ENCODE measurements around the gene RIPK1.
"Not testable (repeated sequence)": the region's sequence is repeated elsewhere in the genome, so short reads cannot be mapped to it uniquely, and the experiment has no call there.

Gene RIPK1

GRCh38 chr6:3068329-3069214, at the start of gene RIPK1:
TSS of gene RIPK1 (plus strand) at chr6:3068494. CDS start at chr6:3076824, 8,330 bp downstream.
- peak; percentile 70 for DNase-seq

GRCh38 chr6:3019065-3019464, 49.2 kb upstream of the RIPK1 start:
- no peak for DNase-seq

GRCh38 chr6:3019749-3020320, 48.5 kb upstream of the RIPK1 start:
- no peak for DNase-seq

GRCh38 chr6:3020976-3021598, 47.2 kb upstream of the RIPK1 start:
- DNase-seq, result not testable (repeated sequence)

GRCh38 chr6:3022765-3023662, 45.3 kb upstream of the RIPK1 start:
- peak; percentile 14 for DNase-seq

GRCh38 chr6:3023663-3024483, 44.4 kb upstream of the RIPK1 start:
- DNase-seq, result peak; percentile 85

GRCh38 chr6:3026791-3027626, 41.3 kb upstream of the RIPK1 start:
- DNase-seq, result no peak

GRCh38 chr6:3028156-3028555, 40.1 kb upstream of the RIPK1 start:
- not testable (repeated sequence) for DNase-seq

GRCh38 chr6:3031857-3032640, 36.2 kb upstream of the RIPK1 start:
- peak; percentile 38 for DNase-seq

GRCh38 chr6:3032986-3033385, 35.3 kb upstream of the RIPK1 start:
- DNase-seq, result no peak

- DNase-seq, result no peak
Observed at GRCh38 chr6:3033652-3034051, 34.6 kb upstream of the RIPK1 start.

- no peak for DNase-seq
Observed at GRCh38 chr6:3035397-3035796, 32.9 kb upstream of the RIPK1 start.

GRCh38 chr6:3036861-3037637, 31.2 kb upstream of the RIPK1 start:
- no peak for DNase-seq

GRCh38 chr6:3037638-3038365, 30.5 kb upstream of the RIPK1 start:
- DNase-seq, result no peak

- DNase-seq, result no peak
Observed at GRCh38 chr6:3039384-3039783, 28.9 kb upstream of the RIPK1 start.

GRCh38 chr6:3041147-3041546, 27.1 kb upstream of the RIPK1 start:
- DNase-seq, result no peak

GRCh38 chr6:3041606-3042005, 26.7 kb upstream of the RIPK1 start:
- DNase-seq, result no peak

GRCh38 chr6:3045369-3045768, 22.9 kb upstream of the RIPK1 start:
- no peak for DNase-seq

- DNase-seq, result no peak
Observed at GRCh38 chr6:3045777-3046176, 22.5 kb upstream of the RIPK1 start.
